GM11168 (cell line): Measurements from ENCODE around the gene POLR2E.

Experiments used
- in situ Hi-C: fragments of 300-500 bp; cut with MboI; formaldehyde crosslinking; loops from one replicate; pipeline ENCODE4 v1.12.0; 2022; ENCODE audit warnings: low sequenced_read_pairs; ENCODE audit not compliant: unreplicated experiment

The POLR2E gene

GRCh38 chr19:1054102-1055027, 40.8 kb downstream of the POLR2E start:
- in situ Hi-C loops = no loop called here

GRCh38 chr19:1053176-1054101, 41.7 kb downstream of the POLR2E start:
- in situ Hi-C loops = no loop called here

- in situ Hi-C loops = no loop called here
These were observed 42.7 kb downstream of the POLR2E start for GRCh38 chr19:1052349-1052975.

GRCh38 chr19:1051791-1052190, 43.4 kb downstream of the POLR2E start:
- in situ Hi-C loops = no loop called here

GRCh38 chr19:1050989-1051788, 44.0 kb downstream of the POLR2E start:
- in situ Hi-C loops = no loop called here

GRCh38 chr19:1049800-1050199, 45.4 kb downstream of the POLR2E start:
- in situ Hi-C loops = no loop called here

- in situ Hi-C loops = no loop called here
These were observed 46.1 kb downstream of the POLR2E start for GRCh38 chr19:1049106-1049505.

- in situ Hi-C loops = no loop called here
These were observed 47.5 kb downstream of the POLR2E start for GRCh38 chr19:1047696-1048147.

- in situ Hi-C loops = no loop called here
These were observed 48.1 kb downstream of the POLR2E start for GRCh38 chr19:1046836-1047695.

GRCh38 chr19:1046117-1046626, 49.0 kb downstream of the POLR2E start:
- in situ Hi-C loops = no loop called here

GRCh38 chr19:1045247-1045603, 50.0 kb downstream of the POLR2E start:
- in situ Hi-C loops = no loop called here

GRCh38 chr19:1042689-1043511, 52.3 kb downstream of the POLR2E start:
- in situ Hi-C loops = no loop called here

GRCh38 chr19:1041835-1042685, 53.1 kb downstream of the POLR2E start:
- in situ Hi-C loops = no loop called here

- in situ Hi-C loops = no loop called here
These were observed 53.8 kb downstream of the POLR2E start for GRCh38 chr19:1041272-1041834.

- in situ Hi-C loops = no loop called here
These were observed 54.5 kb downstream of the POLR2E start for GRCh38 chr19:1040476-1041271.
